ENCODE data around the gene PUM2.

- no peak for TF ChIP-seq POLR2A (IDR thresholded peaks at IDR 0.05)
- no peak for TF ChIP-seq CTCF (IDR thresholded peaks at IDR 0.05)
- no peak for TF ChIP-seq POLR2AphosphoS5 (IDR thresholded peaks at IDR 0.05; ENCODE audit: insufficient read depth in 1 of 2, low read depth in 1 of 2)
Measured at GRCh38 chr2:20222769-20223406, 127.8 kb downstream of the PUM2 start.

All from vagina (tissue), 2 donors.